ENCODE measurements around the gene IGSF21. TPM values are rescaled to one million over a fixed set of nuclear protein-coding genes. Genes with fewer than 3 reads are reported as not detected.
A peak's percentile ranks its signal among the peaks of the same experiment; 100 is the strongest.

IGSF21 gene
- total and polyA plus RNA-seq, 2 of the 8 experiments (the other 6 are each of a cell fraction or from before 2014, with no cell fraction given), result 22.5 to 28.5 TPM

DNA sequence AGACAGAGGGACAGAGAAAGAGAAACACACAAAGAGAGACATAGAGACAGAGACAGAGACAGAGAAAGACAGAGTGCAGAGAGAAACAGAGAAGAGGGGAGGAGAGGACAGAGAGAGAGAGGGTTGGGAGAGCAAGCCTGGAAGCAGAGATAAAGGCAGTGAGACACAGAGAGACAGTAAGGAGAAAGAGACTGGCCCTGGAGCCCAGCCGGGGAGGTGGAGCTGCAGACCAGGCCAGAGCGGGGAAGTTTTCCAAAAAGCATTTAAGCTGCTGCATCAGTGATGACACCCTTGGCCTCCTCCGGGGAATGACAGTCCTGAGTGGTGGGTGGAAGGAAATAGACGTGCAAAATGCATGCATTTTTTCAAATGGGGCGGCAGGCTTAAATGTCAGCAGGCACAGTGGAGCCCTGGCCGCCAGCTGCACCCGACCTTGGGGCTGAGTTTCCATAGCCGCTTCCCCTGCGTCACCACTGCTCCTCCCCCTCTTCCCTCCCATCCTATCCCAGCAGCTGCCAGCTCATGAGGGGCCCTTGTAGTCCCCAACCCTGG is 277.7 kb downstream of the IGSF21 start:
- Histone ChIP-seq H3K4me1 (replicated peaks in 1 of 4; ENCODE audit: control insufficient read depth in 3 of 4, insufficient read depth in 4 of 4, low read length in 3 of 4) (peaks cover 4 to 13% (median 11%) of the 10 kb centered on the region in 4 experiments), H4K20me1 (replicated peaks in 1 of 2; ENCODE audit: control insufficient read depth in 1 of 2, insufficient read depth in 2 of 2, low read length in 2 of 2) (no peaks in the 10 kb centered on the region), H3K18ac (ENCODE audit: extremely low read depth, low read length) (peak overlapping the region; percentile 90), H3K4me2 (ENCODE audit: insufficient read depth in 1 of 2, low read depth in 2 of 2, low read length in 2 of 2) (peak overlapping the region; percentile 40 to 51), H4K91ac (replicated peaks; ENCODE audit: insufficient read length, low read length) (peak overlapping the region; percentile 67), H4K5ac (ENCODE audit: insufficient read length, low read depth, low read length) (no peak overlapping the region), H3K23me2 (ENCODE audit: low read depth, low read length) (no peaks in the 10 kb centered on the region), H2BK12ac (ENCODE audit: low read depth, low read length) (peak overlapping the region; percentile 96; the same call in 1 of the 2 replicates), H3K4me3 (ENCODE audit: extremely low read depth in 1 of 4, insufficient read depth in 2 of 4, low read depth in 3 of 4, low read length in 4 of 4) (peak overlapping the region in 2 of 4 experiments; percentile 5 to 31; a peak in 2 of 8 replicates), H3K56ac (replicated peaks; ENCODE audit: insufficient read length, low read depth, low read length) (no peak overlapping the region), H3K4ac (replicated peaks; ENCODE audit: insufficient read length, low read depth, low read length) (no peak overlapping the region), H3K27me3 (replicated peaks in 1 of 4; ENCODE audit: control insufficient read depth in 3 of 4, extremely low read depth in 1 of 4, insufficient read depth in 3 of 4, low read length in 3 of 4) (no peaks in the 10 kb centered on the region; a peak in 1 of 7 replicates), H3K27ac (ENCODE audit: low read depth, low read length) (no peak overlapping the region), H3K9me3 (ENCODE audit: insufficient read depth in 2 of 2, low read depth in 1 of 2, low read length in 1 of 2) (no peaks in the 10 kb centered on the region), H2BK120ac (replicated peaks; ENCODE audit: low read depth, low read length) (no peak overlapping the region), H2AK5ac (ENCODE audit: low read depth, low read length) (peak overlapping the region; percentile 60; the same call in 1 of the 2 replicates), H3K36me3 (ENCODE audit: control insufficient read depth in 2 of 4, insufficient read depth in 4 of 4, low read length in 3 of 4) (no peaks in the 10 kb centered on the region), H4K8ac (ENCODE audit: extremely low read depth, insufficient read depth, low read length) (no peak overlapping the region), H2BK5ac (ENCODE audit: low read depth, low read length) (no peak overlapping the region), H3K14ac (ENCODE audit: insufficient read length) (no peak overlapping the region), H3K79me2 (ENCODE audit: control insufficient read depth in 1 of 2, insufficient read depth in 2 of 2, low read length in 2 of 2) (no peaks in the 10 kb centered on the region), H2BK15ac (ENCODE audit: low read length) (0 out of 2 replicates have a peak overlapping the region, but pooled peaks have one; percentile 95), H2AFZ (ENCODE audit: low read length) (peak overlapping the region; percentile 55), H3K79me1 (ENCODE audit: low read depth, low read length) (no peaks in the 10 kb centered on the region), H2BK20ac (ENCODE audit: low read length) (peak overlapping the region; percentile 93; the same call in 1 of the 2 replicates), H3K9ac (replicated peaks in 1 of 4; ENCODE audit: extremely low read depth in 1 of 4, low read depth in 3 of 4, low read length in 3 of 4) (no peak overlapping the region), H3K23ac (ENCODE audit: insufficient read length) (no peak overlapping the region)
- DNase-seq (ENCODE audit: low read depth in 1 of 2, low spot score in 2 of 2), result peak in 1 of 2 experiments; percentile 66
- FAIRE-seq, result no peak
- POLR2A ChIA-PET (ENCODE audit: partially characterized antibody), result interaction anchor here (1.2 kb wide), 1 partner anchor 27 kb away, joined by 3 read pairs; no protein-coding TSS in a partner anchor
- 29% methylated on average over 9 of the region's 9 CpGs; no CpG with 5 or more reads in 1 of the 2 experiments for WGBS, 2 experiments (ENCODE audit: extremely low coverage in 1 of 2, insufficient coverage in 1 of 2, insufficient read length in 1 of 2, insufficient replicate concordance in 2 of 2, low coverage in 1 of 2, low lambda C conversion rate in 2 of 2, missing lambda C conversion rate in 1 of 2)
- CTCF ChIA-PET (ENCODE audit: partially characterized antibody), result interaction anchor here (0.7 to 1.9 kb wide), 10 partner anchors 9 to 277 kb away, joined by 3 to 8 read pairs (median 4); partner anchors contain the start of gene KLHDC7A
- TF ChIP-seq CREB1 (IDR thresholded peaks at IDR 0.05), result peak; percentile 71
- no peak for TF ChIP-seq PHF8 (conservative IDR thresholded peaks at IDR 0.05; ENCODE audit: low read depth, low read length)
